Prostate gland (tissue), 2 donors: ENCODE data around the gene BRCA2. TPM values are rescaled to one million over a fixed set of nuclear protein-coding genes. Genes with fewer than 3 reads are reported as not detected.

Experiments
- DNase-seq: peaks from one replicate; pipeline ENCODE4 v3.0.0-alpha.2; 2019; ENCODE audit warnings: low spot score
- H3K27ac ChIP-seq, 2 donors: fragments of 200-600 bp; sonication (generic); 2 replicates each; pipeline ENCODE4 v1.5.1; 2017 to 2019
- H3K27me3 ChIP-seq: fragments of 200-600 bp; sonication (generic); replicated peaks from 2 replicates; pipeline ENCODE4 v1.5.1; 2019; ENCODE audit not compliant: insufficient read depth
- H3K36me3 ChIP-seq, 2 donors: fragments of 200-600 bp; sonication (generic); 1 replicate in 1 of 2; 2 replicates in 1 of 2; pipeline versions ENCODE4 v1.5.1 to v1.8.1; 2017 to 2019
- H3K4me1 ChIP-seq: fragments of 200-600 bp; sonication (generic); replicated peaks from 2 replicates; pipeline ENCODE4 v1.5.1; 2019
- H3K4me3 ChIP-seq, 2 donors: fragments of 200-600 bp; sonication (generic); 2 replicates each; pipeline ENCODE4 v1.5.1; 2017 to 2019
- H3K9me3 ChIP-seq: fragments of 200-600 bp; sonication (generic); 2 replicates; pipeline ENCODE4 v1.5.1; 2017
- POLR2A ChIP-seq: fragments of 450-650 bp; IDR thresholded peaks from one replicate; pipeline ENCODE4 v1.6.1; 2016; ENCODE audit warnings: antibody characterized with exemption, mild to moderate bottlenecking
- POLR2AphosphoS5 ChIP-seq: sonication (generic); formaldehyde crosslinking; IDR thresholded peaks from one replicate; pipeline ENCODE4 v1.6.1; 2017; ENCODE audit warnings: antibody characterized with exemption
- WGBS: methylation state at CpG from one replicate; pipeline ENCODE4 v1.1.5; 2018; 5-methylcytosine and 5-hydroxymethylcytosine counted together
- intact Hi-C: fragments of 100-400 bp; cut with DNase I; formaldehyde crosslinking; loops from one replicate; pipeline ENCODE4 v1.14.2; 2022
- total RNA-seq, 2 donors: library from RNA; depleted of rRNA; stranded (reverse); fragments of >200 nt; gene quantifications; one replicate each; pipeline ENCODE4 v1.1.0, GENCODE V29; 2016
- TF ChIP-seq, protein P1 (sequence below), 4 experiments: fragments of 200-600 bp in 2 of 4; fragments of 450-650 bp in 2 of 4; sonication (generic) in 2 of 4; IDR thresholded peaks; 1 replicate in 3 of 4; 2 replicates in 1 of 4; pipeline ENCODE4 v1.5.1; 2016 to 2019; ENCODE audit warnings: antibody characterized with exemption in 4 of 4, mild to moderate bottlenecking in 2 of 4, moderate library complexity in 2 of 4

BRCA2 gene
- total RNA-seq, 2 donors from 2014 or later = 1.8 to 6.6 TPM

DNA sequence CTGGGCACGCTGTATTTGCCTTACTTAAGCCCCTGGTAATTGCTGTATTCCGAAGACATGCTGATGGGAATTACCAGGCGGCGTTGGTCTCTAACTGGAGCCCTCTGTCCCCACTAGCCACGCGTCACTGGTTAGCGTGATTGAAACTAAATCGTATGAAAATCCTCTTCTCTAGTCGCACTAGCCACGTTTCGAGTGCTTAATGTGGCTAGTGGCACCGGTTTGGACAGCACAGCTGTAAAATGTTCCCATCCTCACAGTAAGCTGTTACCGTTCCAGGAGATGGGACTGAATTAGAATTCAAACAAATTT lies 676 bp downstream of the BRCA2 start:
- Histone ChIP-seq H3K9me3 (no peaks in the 10 kb centered on the region), H3K27ac (peak overlapping the region; percentile 37 to 86), H3K36me3 (no peaks in the 10 kb centered on the region), H3K4me1 (no peaks in the 10 kb centered on the region), H3K4me3 (peak overlapping the region; percentile 50 to 61), H3K27me3 (no peaks in the 10 kb centered on the region)
- DNase-seq = no peak
- WGBS = under 1% methylated on average over 13 of the region's 13 CpGs
- intact Hi-C loops = loop anchor here (10.0 kb wide), 1 partner anchor 219 kb away; the partner anchor contains the start of gene N4BP2L2
- TF ChIP-seq, protein P1, sequence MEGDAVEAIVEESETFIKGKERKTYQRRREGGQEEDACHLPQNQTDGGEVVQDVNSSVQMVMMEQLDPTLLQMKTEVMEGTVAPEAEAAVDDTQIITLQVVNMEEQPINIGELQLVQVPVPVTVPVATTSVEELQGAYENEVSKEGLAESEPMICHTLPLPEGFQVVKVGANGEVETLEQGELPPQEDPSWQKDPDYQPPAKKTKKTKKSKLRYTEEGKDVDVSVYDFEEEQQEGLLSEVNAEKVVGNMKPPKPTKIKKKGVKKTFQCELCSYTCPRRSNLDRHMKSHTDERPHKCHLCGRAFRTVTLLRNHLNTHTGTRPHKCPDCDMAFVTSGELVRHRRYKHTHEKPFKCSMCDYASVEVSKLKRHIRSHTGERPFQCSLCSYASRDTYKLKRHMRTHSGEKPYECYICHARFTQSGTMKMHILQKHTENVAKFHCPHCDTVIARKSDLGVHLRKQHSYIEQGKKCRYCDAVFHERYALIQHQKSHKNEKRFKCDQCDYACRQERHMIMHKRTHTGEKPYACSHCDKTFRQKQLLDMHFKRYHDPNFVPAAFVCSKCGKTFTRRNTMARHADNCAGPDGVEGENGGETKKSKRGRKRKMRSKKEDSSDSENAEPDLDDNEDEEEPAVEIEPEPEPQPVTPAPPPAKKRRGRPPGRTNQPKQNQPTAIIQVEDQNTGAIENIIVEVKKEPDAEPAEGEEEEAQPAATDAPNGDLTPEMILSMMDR (IDR thresholded peaks at IDR 0.05) = no peak
- TF ChIP-seq POLR2A = no peak

DNA sequence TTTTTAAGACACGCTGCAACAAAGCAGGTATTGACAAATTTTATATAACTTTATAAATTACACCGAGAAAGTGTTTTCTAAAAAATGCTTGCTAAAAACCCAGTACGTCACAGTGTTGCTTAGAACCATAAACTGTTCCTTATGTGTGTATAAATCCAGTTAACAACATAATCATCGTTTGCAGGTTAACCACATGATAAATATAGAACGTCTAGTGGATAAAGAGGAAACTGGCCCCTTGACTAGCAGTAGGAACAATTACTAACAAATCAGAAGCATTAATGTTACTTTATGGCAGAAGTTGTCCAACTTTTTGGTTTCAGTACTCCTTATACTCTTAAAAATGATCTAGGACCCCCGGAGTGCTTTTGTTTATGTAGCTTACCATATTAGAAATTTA lies 1.2 kb downstream of the BRCA2 start:
- no peak for TF ChIP-seq POLR2A
- TF ChIP-seq, protein P1 (IDR thresholded peaks at IDR 0.05) = no peak
- TF ChIP-seq POLR2AphosphoS5 = no peak
- Histone ChIP-seq H3K27ac (no peak overlapping the region), H3K27me3 (no peaks in the 10 kb centered on the region), H3K4me1 (no peaks in the 10 kb centered on the region), H3K4me3 (no peak overlapping the region), H3K36me3 (no peaks in the 10 kb centered on the region), H3K9me3 (no peaks in the 10 kb centered on the region)
- intact Hi-C loops = loop anchor here (10.0 kb wide), 1 partner anchor 218 kb away; the partner anchor contains the start of gene N4BP2L2
- DNase-seq = no peak
- WGBS = 65% methylated on average over 6 of the region's 6 CpGs

DNA sequence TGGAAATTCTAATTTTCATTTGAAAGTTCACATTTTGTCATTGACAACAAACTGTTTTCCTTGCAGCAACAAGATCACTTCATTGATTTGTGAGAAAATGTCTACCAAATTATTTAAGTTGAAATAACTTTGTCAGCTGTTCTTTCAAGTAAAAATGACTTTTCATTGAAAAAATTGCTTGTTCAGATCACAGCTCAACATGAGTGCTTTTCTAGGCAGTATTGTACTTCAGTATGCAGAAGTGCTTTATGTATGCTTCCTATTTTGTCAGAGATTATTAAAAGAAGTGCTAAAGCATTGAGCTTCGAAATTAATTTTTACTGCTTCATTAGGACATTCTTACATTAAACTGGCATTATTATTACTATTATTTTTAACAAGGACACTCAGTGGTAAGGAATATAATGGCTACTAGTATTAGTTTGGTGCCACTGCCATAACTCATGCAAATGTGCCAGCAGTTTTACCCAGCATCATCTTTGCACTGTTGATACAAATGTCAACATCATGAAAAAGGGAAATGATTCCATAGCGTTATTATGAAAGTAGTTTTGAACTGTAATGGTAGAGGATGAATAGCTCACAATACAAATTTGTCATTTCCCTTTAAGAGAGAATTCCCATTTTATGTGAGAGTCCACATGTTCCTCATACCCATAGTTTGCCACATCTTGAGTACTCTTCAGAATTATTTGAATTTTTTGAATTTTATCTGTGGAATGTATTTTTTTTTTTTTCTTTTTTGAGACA lies 2.6 kb downstream of the BRCA2 start:
- Histone ChIP-seq H3K27ac (no peak overlapping the region), H3K36me3 (no peaks in the 10 kb centered on the region), H3K4me3 (no peak overlapping the region), H3K9me3 (no peaks in the 10 kb centered on the region), H3K27me3 (no peaks in the 10 kb centered on the region), H3K4me1 (no peaks in the 10 kb centered on the region)
- WGBS = 89% methylated on average over 2 of the region's 2 CpGs
- intact Hi-C loops = loop anchor here (10.0 kb wide), 1 partner anchor 217 kb away; the partner anchor contains the start of gene N4BP2L2
- no peak for TF ChIP-seq POLR2A
- TF ChIP-seq POLR2AphosphoS5 = no peak
- TF ChIP-seq, protein P1 (IDR thresholded peaks at IDR 0.05) = no peak
- DNase-seq = no peak

DNA sequence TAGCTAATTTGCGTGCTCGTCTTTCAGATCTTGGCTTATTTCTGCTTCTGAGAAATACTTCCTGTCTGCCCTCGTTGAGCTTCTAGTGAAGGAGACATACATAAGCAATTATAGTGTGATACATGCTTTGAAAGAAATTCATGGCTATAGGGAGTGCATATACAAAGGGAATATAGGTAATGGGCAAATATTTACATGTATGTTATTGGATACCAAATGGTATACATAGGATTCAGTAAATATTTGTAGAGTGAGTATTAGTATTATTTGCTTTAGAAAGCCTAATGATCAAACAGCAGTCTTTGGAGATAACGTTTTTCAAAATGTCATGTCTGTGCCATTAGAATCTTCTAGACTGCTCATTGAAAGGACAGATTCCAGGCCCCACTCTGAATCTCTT lies 5.2 kb downstream of the BRCA2 start:
- Histone ChIP-seq H3K27ac (no peak overlapping the region), H3K4me1 (no peaks in the 10 kb centered on the region), H3K36me3 (no peaks in the 10 kb centered on the region), H3K27me3 (no peaks in the 10 kb centered on the region), H3K4me3 (no peak overlapping the region), H3K9me3 (no peaks in the 10 kb centered on the region)
- no peak for DNase-seq
- no peak for TF ChIP-seq POLR2AphosphoS5
- TF ChIP-seq, protein P1 (IDR thresholded peaks at IDR 0.05) = no peak
- no peak for TF ChIP-seq POLR2A
- WGBS = 69% methylated on average over 4 of the region's 4 CpGs
- intact Hi-C loops = no loop called here

DNA sequence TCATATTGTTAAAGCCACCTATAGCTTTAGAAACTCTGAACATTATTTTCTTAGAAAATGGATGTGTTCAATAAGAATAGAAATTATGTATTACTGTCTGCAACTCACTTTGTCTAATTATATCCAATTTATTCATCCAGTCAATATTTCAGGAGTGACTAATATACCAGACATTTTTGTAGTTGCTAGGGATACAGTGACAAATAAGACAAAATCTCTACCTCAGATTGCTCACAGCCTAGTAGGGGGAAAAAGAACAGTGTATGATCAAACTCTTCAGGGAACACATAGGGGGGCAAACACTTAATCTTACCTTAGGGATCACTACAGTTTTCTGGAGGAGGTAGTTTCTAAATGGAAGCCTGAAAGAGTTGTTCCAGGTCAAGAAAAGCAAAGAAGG lies 8.6 kb downstream of the BRCA2 start:
- intact Hi-C loops = no loop called here
- Histone ChIP-seq H3K27ac (no peak overlapping the region), H3K4me1 (no peaks in the 10 kb centered on the region), H3K36me3 (no peaks in the 10 kb centered on the region), H3K4me3 (no peak overlapping the region), H3K9me3 (no peaks in the 10 kb centered on the region), H3K27me3 (no peaks in the 10 kb centered on the region)
- TF ChIP-seq POLR2AphosphoS5 = no peak
- TF ChIP-seq POLR2A = no peak
- TF ChIP-seq, protein P1 (IDR thresholded peaks at IDR 0.05) = no peak
- no peak for DNase-seq
